Measurements from ENCODE around the gene MAML2. TPM values are rescaled to one million over a fixed set of nuclear protein-coding genes. Genes with fewer than 3 reads are reported as not detected.
A peak's percentile ranks its signal among the peaks of the same experiment; 100 is the strongest.

The MAML2 gene
- total RNA-seq, 1 experiment from 2014 or later = 0.82 TPM

GRCh38 chr11:96158126-96158525, 184.9 kb downstream of the MAML2 start:
- no peak for DNase-seq
- H3K9me3 ChIP-seq = no peaks in the 10 kb centered on the region
- H3K27me3 ChIP-seq = no peaks in the 10 kb centered on the region
- H3K36me3 ChIP-seq = no peaks in the 10 kb centered on the region
- no peak overlapping the region for H3K4me3 ChIP-seq

- DNase-seq = no peak
Observed at GRCh38 chr11:96157517-96157873, 185.5 kb downstream of the MAML2 start.

GRCh38 chr11:96156379-96156722, 186.6 kb downstream of the MAML2 start:
- Histone ChIP-seq H3K27me3 (no peaks in the 10 kb centered on the region), H3K36me3 (no peaks in the 10 kb centered on the region), H3K4me3 (no peak overlapping the region), H3K9me3 (no peaks in the 10 kb centered on the region)
- no peak for DNase-seq

More at GRCh38 chr11:96157517-96157873, 185.5 kb downstream of the MAML2 start:
- Histone ChIP-seq H3K27me3 (no peaks in the 10 kb centered on the region), H3K36me3 (no peaks in the 10 kb centered on the region), H3K9me3 (no peaks in the 10 kb centered on the region), H3K4me3 (no peak overlapping the region)

GRCh38 chr11:96155627-96156378, 187.2 kb downstream of the MAML2 start:
- H3K9me3 ChIP-seq = no peaks in the 10 kb centered on the region
- DNase-seq = peak; percentile 85
- H3K27me3 ChIP-seq = no peaks in the 10 kb centered on the region
- no peak overlapping the region; the same call in 1 of the 2 replicates for H3K4me3 ChIP-seq
- H3K36me3 ChIP-seq = no peaks in the 10 kb centered on the region

GRCh38 chr11:96154802-96155520, 188.0 kb downstream of the MAML2 start:
- Histone ChIP-seq H3K9me3 (no peaks in the 10 kb centered on the region), H3K36me3 (no peaks in the 10 kb centered on the region), H3K4me3 (no peak overlapping the region), H3K27me3 (no peaks in the 10 kb centered on the region)
- DNase-seq = peak; percentile 43

GRCh38 chr11:96152623-96153022, 190.4 kb downstream of the MAML2 start:
- no peaks in the 10 kb centered on the region for H3K27me3 ChIP-seq
- H3K36me3 ChIP-seq = no peaks in the 10 kb centered on the region
- no peak for DNase-seq
- no peaks in the 10 kb centered on the region for H3K9me3 ChIP-seq
- H3K4me3 ChIP-seq = no peak overlapping the region

GRCh38 chr11:96151501-96151900, 191.5 kb downstream of the MAML2 start:
- Histone ChIP-seq H3K27me3 (no peaks in the 10 kb centered on the region), H3K36me3 (no peaks in the 10 kb centered on the region), H3K4me3 (no peak overlapping the region), H3K9me3 (no peaks in the 10 kb centered on the region)
- DNase-seq = no peak

- H3K9me3 ChIP-seq = no peaks in the 10 kb centered on the region
- H3K36me3 ChIP-seq = no peaks in the 10 kb centered on the region
- H3K27me3 ChIP-seq = no peaks in the 10 kb centered on the region
- no peak for DNase-seq
- H3K4me3 ChIP-seq = no peak overlapping the region
Observed at GRCh38 chr11:96150609-96151008, 192.4 kb downstream of the MAML2 start.

- Histone ChIP-seq H3K9me3 (no peaks in the 10 kb centered on the region), H3K36me3 (no peaks in the 10 kb centered on the region), H3K4me3 (no peak overlapping the region), H3K27me3 (no peaks in the 10 kb centered on the region)
- DNase-seq = no peak
Observed at GRCh38 chr11:96149743-96150555, 193.0 kb downstream of the MAML2 start.

GRCh38 chr11:96147906-96148486, 195.0 kb downstream of the MAML2 start:
- Histone ChIP-seq H3K4me3 (no peak overlapping the region), H3K36me3 (no peaks in the 10 kb centered on the region), H3K9me3 (no peaks in the 10 kb centered on the region), H3K27me3 (no peaks in the 10 kb centered on the region)
- DNase-seq = no peak

- H3K36me3 ChIP-seq = no peaks in the 10 kb centered on the region
Observed at GRCh38 chr11:96147186-96147585, 195.8 kb downstream of the MAML2 start.

GRCh38 chr11:96146765-96147164, 196.2 kb downstream of the MAML2 start:
- H3K9me3 ChIP-seq = no peaks in the 10 kb centered on the region
- DNase-seq = no peak
- no peaks in the 10 kb centered on the region for H3K27me3 ChIP-seq

More at GRCh38 chr11:96147186-96147585, 195.8 kb downstream of the MAML2 start:
- Histone ChIP-seq H3K4me3 (no peak overlapping the region), H3K27me3 (no peaks in the 10 kb centered on the region), H3K9me3 (no peaks in the 10 kb centered on the region)
- DNase-seq = no peak

GRCh38 chr11:96145163-96145585, 197.8 kb downstream of the MAML2 start:
- no peak overlapping the region for H3K4me3 ChIP-seq
- H3K36me3 ChIP-seq = no peaks in the 10 kb centered on the region
- no peaks in the 10 kb centered on the region for H3K9me3 ChIP-seq
- H3K27me3 ChIP-seq = no peaks in the 10 kb centered on the region
- DNase-seq = no peak

More at GRCh38 chr11:96146765-96147164, 196.2 kb downstream of the MAML2 start:
- no peaks in the 10 kb centered on the region for H3K36me3 ChIP-seq
- H3K4me3 ChIP-seq = no peak overlapping the region

- Histone ChIP-seq H3K36me3 (no peaks in the 10 kb centered on the region), H3K4me3 (no peak overlapping the region), H3K9me3 (no peaks in the 10 kb centered on the region), H3K27me3 (no peaks in the 10 kb centered on the region)
- DNase-seq = no peak
Observed at GRCh38 chr11:96144553-96144952, 198.4 kb downstream of the MAML2 start.

GRCh38 chr11:96143041-96143521, 199.9 kb downstream of the MAML2 start:
- Histone ChIP-seq H3K27me3 (no peaks in the 10 kb centered on the region), H3K36me3 (no peaks in the 10 kb centered on the region), H3K9me3 (no peaks in the 10 kb centered on the region), H3K4me3 (no peak overlapping the region)
- DNase-seq = no peak

- Histone ChIP-seq H3K36me3 (no peaks in the 10 kb centered on the region), H3K4me3 (no peak overlapping the region), H3K27me3 (no peaks in the 10 kb centered on the region), H3K9me3 (no peaks in the 10 kb centered on the region)
- no peak for DNase-seq
Observed at GRCh38 chr11:96141626-96142025, 201.4 kb downstream of the MAML2 start.

GRCh38 chr11:96139691-96140090, 203.3 kb downstream of the MAML2 start:
- no peak for DNase-seq
- H3K4me3 ChIP-seq = no peak overlapping the region
- no peaks in the 10 kb centered on the region for H3K9me3 ChIP-seq
- H3K27me3 ChIP-seq = no peaks in the 10 kb centered on the region
- no peaks in the 10 kb centered on the region for H3K36me3 ChIP-seq
